GM20431 (cell line): Measurements from ENCODE around the gene TWIST2.

Experiments
- in situ Hi-C: fragments of 300-500 bp; cut with MseI, MboI; formaldehyde crosslinking; loops from one replicate; pipeline ENCODE4 v1.15.0; 2020; ENCODE audit warnings: low sequenced_read_pairs; ENCODE audit not compliant: unreplicated experiment

Gene TWIST2

GRCh38 chr2:238928520-238929241 lies 80.8 kb downstream of the TWIST2 start:
- in situ Hi-C loops, result no loop called here

DNA sequence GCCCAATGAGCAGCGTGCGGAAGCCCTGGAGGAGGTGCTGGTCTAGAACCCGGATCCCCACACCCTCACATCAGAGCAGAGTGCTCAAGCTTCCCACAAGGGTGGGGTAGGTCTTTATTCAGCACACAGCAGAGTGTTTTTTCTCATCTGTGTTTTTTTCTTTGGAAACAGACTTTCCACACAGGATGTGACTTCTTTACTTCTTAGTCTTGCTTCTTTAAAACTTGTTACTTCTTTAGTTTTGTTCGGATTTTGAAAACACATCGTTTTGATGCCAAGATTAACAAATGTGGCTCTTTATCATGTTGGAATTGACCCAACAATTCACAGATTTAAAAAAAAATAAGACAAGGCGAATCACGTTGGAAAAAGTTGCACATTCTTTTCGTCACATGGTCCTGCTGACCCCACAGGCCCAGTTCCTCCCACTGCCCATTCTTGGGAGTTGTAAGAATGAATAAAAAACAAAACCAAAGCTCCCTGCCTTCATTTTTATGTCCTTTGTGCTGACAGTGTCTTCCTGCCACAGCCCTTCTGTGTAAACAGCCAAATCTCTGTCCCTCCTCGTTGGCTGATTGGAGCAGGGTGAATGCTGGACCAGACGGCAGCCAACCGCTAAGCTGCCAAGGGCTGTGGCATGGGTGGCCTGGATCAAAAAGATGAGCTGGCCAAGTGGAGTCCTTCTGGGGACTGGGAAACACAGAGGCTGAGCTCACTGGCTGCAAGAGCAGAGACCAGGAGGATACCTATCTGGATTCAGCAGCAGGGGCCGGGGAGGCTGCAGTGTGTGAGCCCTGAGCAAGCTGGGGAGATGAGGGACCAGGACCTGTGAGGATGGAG lies 81.6 kb downstream of the TWIST2 start:
- in situ Hi-C loops, result no loop called here

GRCh38 chr2:238930216-238930615 lies 82.3 kb downstream of the TWIST2 start:
- in situ Hi-C loops, result no loop called here

- in situ Hi-C loops, result no loop called here
Observed at GRCh38 chr2:238936162-238937052, 88.5 kb downstream of the TWIST2 start.

- in situ Hi-C loops, result no loop called here
Observed at GRCh38 chr2:238938003-238938400, 90.1 kb downstream of the TWIST2 start.

DNA sequence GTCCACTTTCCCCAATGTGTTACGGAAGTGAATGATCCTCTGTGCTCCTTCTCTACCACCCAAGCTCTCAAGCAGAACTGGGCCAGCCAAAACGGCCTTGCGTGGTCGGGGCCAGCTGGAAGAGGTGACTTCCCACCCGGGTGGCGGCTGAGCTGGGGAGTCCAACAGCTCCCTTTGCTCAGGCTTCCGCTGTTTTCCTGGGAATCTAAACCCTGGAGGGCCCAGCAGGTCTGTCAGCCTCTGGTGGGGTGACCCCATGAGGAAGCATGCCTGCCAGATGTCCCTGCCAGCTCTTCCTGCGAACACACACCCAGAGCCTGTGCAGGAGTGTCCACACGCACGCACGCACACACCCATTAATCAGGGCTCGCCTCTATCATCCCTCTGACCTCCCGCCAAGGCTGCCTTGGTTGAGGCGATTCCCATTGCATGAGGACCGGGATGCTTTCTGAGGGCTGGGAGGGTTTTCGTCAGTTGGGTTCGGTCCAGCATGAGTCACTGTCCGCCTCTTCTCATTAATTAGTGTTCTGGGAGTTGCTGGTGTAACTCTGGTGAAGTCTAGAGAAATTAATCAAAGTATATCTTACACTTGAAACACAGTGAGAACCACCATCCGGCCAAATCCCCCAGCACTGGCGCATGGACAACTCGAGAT lies 90.6 kb downstream of the TWIST2 start:
- in situ Hi-C loops, result no loop called here

GRCh38 chr2:238939074-238939473 lies 91.2 kb downstream of the TWIST2 start:
- in situ Hi-C loops, result no loop called here

- in situ Hi-C loops, result no loop called here
Observed at GRCh38 chr2:238939521-238940403, 91.9 kb downstream of the TWIST2 start.

- in situ Hi-C loops, result no loop called here
Observed at GRCh38 chr2:238940806-238941205, 92.9 kb downstream of the TWIST2 start.

DNA sequence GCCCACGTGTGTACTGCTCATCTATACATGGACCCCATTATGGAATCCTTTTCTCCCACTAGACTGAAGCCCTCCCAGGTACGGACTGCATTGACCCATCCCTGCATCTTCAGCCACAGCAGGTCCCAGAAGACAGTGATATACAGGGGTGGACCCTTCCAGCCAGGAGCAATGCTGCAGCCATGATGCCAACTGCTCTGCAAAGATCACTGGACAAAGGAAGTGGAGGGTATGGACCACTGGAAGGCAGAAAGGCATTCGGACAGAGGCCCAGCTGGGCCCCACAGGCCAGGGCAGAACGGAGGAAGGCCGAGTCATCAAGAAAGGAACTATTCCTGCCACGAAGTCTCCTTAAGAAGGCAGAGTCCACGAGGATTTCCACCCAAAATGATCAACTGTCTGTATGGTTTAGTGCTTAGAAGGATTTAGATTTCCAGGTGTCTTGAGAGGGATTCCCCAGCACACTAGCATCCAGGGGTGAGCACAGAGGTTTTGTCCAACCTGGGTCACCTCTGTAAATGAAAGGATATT lies 93.4 kb downstream of the TWIST2 start:
- in situ Hi-C loops, result no loop called here

DNA sequence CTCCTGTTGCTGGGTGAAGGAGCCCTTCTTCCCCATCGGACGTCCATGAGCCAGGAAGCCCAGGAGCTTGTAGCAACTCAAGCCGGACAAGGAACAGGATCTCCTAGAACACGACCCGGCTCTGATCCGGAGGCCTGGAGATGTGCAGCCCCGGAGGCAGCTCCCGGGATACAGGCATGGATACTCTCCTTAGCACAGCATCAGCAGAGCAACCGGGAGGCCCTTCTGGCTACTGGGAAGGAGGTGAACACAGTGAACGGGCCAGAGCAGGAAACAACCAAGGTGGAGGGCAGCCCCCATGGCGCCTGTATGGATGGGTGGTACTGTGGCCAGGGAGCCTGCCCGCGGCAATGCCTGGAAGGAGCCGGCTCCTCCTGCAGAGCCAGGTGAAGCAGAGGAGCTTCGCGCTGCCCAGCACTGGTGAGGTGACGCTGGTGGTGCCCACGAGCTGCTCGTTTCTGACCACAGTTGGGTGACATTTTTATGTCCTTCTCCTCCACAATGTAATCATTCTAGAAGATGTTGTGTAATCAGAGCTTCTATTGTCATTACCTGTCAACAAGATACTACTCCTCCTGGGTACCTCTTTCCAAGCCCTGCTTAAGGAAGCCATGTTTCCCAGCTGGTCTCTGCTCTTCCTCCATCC lies 94.3 kb downstream of the TWIST2 start:
- in situ Hi-C loops, result no loop called here

GRCh38 chr2:238942726-238943300 lies 94.9 kb downstream of the TWIST2 start:
- in situ Hi-C loops, result no loop called here

DNA sequence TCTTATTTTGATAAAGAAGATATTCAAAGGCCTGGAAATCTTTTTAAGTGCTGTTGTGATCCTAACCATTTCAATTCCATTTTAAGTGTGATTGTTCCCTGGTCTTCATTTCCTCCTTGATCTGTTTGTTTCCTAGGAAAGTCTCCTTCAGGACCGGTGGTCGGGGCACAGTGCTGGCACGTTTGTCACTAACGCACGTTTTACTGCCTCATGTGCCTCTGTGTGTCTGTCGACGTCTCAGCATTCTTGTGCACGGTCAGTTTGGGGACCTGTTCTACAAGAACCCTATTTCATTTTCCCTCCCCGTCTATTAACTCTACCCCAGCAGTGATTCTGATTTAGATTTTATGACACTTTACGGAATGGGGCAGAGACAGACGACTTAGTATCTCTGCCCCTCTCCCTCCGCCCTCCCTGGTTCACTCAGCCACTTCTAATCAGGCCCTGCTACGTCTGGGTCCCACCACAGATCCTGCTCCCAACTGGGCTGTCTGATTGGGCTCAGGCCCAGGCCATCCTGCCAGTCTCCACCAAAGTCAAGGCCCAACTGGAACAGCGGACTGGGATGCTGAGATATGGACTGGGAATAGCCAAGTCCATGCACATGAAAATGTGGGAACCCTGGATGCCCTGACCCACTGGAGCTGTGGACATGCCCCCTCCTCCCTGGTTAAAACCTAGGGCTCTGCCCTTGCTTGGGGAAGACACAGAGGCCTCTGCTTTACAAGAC lies 95.6 kb downstream of the TWIST2 start:
- in situ Hi-C loops, result no loop called here

DNA sequence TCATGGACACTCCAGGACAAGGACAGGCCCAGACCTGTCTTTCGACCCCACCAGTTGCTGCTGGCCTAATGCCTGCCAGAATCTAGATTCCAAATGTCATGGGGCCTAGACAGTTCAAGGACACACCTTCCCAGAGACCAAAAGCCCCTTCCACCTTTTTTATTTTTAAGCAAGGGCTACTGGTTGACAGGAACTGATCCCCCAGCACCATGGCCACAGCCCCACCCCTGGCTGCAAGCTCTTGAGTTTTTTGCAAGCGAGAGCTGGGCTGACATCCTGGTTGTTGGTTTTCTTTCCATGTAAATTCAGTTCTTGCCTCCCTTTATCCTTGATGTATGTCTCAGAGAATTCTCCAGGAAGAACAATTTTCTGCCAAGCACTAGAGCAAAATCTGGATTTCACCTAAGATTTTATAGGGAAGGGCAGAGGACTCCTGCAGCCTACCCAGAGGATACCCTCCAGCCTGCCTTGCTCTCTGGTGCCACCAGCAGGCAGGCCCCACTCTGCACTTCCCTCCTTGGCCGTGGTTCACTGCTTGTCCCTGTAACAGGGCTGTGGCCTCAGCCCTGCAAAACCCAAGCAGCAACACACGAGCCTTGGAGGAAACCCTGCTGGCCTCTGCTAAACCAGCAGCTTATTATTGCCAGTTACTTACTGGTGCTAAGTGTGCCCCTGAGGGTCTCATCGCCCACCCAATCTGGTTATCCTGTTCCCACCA lies 97.7 kb downstream of the TWIST2 start:
- in situ Hi-C loops, result no loop called here

GRCh38 chr2:238946318-238947242 lies 98.7 kb downstream of the TWIST2 start:
- in situ Hi-C loops, result no loop called here
